Measurements from ENCODE around the gene KIAA0513.

DNA sequence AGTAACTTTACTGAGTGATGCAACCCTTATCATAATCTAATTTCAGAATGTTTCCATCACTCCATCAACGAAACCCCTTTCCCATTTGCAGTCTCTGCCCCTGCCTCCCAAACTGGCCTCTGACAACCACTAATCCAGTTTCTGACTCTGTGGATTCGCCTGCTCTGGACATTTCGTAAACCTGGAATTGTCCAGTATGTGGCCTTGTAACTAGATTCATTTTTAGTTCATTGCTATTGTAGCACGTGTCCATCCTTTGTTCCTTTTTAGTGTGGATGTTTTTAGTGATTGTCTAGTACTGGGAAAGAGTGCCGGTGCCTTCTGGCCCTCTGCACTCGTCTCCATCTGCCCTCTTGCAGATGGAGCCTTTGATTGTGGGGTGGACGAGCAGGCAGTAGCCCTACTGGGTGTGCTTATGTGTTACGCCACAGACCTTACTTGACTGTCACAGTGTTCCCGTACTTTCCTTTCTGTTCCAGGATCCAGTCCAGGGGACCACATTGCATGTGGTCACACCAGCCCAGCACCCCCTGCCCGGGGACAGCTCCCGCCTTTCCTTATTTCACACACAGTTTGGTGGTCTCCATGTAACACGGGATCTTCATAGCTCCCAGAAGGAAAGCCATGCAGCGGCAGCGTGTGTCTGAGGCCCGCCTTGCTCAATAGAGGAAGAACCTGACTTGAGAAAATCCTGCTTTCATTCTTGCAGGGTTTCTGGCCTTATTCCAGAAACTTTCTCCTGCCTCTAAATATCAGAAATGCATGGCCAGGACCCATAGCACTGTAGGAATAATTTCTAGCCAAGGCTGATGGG is 8.8 kb downstream of the KIAA0513 start:
- TF ChIP-seq CTCF (IDR thresholded peaks at IDR 0.05 in 8 of 11, conservative IDR thresholded peaks at IDR 0.05 in 3 of 11) (no peak), POLR2A (IDR thresholded peaks at IDR 0.05) (no peak)

Measured in spleen (tissue), 7 donors.